ENCODE data around the gene HERPUD1. TPM values are rescaled to one million over a fixed set of nuclear protein-coding genes. Genes with fewer than 3 reads are reported as not detected.

HERPUD1 gene
- total RNA-seq, 1 donor: 190 TPM

DNA sequence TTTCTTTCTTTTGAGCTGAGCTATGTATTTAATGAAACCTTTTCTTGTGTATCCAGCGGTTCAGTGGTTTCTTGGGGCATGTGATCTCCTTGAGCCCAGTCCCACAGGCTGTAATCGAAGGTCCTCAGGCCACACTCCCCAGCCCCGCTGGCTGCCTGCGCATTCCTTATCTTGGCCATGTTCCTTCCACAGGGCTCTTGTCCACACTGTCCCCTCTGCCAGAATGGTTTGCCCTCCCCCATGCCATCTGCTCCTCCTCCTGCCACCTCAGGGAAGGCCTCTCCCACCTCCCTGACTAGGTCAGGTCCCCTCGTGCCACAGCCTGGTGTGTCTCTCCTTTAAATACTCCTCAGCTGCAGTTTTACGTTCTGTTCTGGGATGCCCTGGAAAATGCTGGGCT, 45.3 kb downstream of the HERPUD1 start:
- H3K4me2 ChIP-seq (ENCODE audit: insufficient read depth, low read length): no peak overlapping the region
- no peaks in the 10 kb centered on the region for H3K9me3 ChIP-seq (ENCODE audit: low read depth, low read length)
- no peaks in the 10 kb centered on the region for H3K36me3 ChIP-seq (ENCODE audit: insufficient read depth, low read length)
- H3K27me3 ChIP-seq (ENCODE audit: insufficient read depth, low read length): peaks cover 2% of the 10 kb centered on the region
- no peak overlapping the region for H2AFZ ChIP-seq (ENCODE audit: low read length)
- no peaks in the 10 kb centered on the region for H4K20me1 ChIP-seq (ENCODE audit: insufficient read depth, low read length)
- H3K4me3 ChIP-seq (ENCODE audit: insufficient read depth, low read length): no peak overlapping the region
- H3K79me2 ChIP-seq (ENCODE audit: insufficient read depth, low read length): no peaks in the 10 kb centered on the region
- TF ChIP-seq, protein P1, sequence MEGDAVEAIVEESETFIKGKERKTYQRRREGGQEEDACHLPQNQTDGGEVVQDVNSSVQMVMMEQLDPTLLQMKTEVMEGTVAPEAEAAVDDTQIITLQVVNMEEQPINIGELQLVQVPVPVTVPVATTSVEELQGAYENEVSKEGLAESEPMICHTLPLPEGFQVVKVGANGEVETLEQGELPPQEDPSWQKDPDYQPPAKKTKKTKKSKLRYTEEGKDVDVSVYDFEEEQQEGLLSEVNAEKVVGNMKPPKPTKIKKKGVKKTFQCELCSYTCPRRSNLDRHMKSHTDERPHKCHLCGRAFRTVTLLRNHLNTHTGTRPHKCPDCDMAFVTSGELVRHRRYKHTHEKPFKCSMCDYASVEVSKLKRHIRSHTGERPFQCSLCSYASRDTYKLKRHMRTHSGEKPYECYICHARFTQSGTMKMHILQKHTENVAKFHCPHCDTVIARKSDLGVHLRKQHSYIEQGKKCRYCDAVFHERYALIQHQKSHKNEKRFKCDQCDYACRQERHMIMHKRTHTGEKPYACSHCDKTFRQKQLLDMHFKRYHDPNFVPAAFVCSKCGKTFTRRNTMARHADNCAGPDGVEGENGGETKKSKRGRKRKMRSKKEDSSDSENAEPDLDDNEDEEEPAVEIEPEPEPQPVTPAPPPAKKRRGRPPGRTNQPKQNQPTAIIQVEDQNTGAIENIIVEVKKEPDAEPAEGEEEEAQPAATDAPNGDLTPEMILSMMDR (IDR thresholded peaks at IDR 0.05; ENCODE audit: extremely low read depth, low read depth, low read length): no peak
- no peak overlapping the region for H3K27ac ChIP-seq (ENCODE audit: low read depth, low read length)
- no peak for DNase-seq (ENCODE audit: insufficient read length, low spot score, missing footprints)
- no peaks in the 10 kb centered on the region for H3K4me1 ChIP-seq (ENCODE audit: insufficient read depth, low read length)

DNA sequence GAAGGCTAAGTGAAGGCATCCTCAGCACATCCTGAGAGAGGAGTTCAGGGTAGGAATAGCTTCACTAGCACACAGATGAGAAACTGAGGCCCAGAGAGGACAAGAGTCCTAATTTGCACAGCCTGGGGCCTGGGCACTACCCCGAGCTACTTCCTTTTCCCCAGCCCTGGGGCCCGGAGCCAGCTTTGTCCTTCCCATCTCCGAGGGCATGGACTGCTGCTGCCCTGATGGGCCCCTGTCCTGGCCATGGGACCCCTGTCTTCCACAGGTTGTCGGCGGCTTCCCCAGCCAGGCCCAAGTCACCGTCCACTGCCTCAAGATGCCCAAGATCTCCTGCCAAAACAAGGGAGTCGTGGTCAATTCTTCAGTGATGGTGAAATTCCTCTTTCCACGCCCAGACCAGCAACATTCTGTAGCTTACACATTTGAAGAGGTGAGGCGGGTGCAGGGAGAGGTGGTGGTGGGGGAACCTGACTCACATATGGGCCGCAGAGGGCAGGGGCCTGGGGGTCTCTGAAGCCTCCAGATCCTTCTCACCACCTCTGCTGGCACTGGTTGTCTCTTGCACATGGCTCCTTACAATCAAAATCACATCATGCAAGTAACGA, 46.0 kb downstream of the HERPUD1 start:
- TF ChIP-seq, protein P1 (IDR thresholded peaks at IDR 0.05; ENCODE audit: extremely low read depth, low read depth, low read length): no peak
- H3K4me2 ChIP-seq (ENCODE audit: insufficient read depth, low read length): no peak overlapping the region
- H3K4me3 ChIP-seq (ENCODE audit: insufficient read depth, low read length): no peak overlapping the region
- no peaks in the 10 kb centered on the region for H3K4me1 ChIP-seq (ENCODE audit: insufficient read depth, low read length)
- H4K20me1 ChIP-seq (ENCODE audit: insufficient read depth, low read length): no peaks in the 10 kb centered on the region
- H3K36me3 ChIP-seq (ENCODE audit: insufficient read depth, low read length): no peaks in the 10 kb centered on the region
- DNase-seq (ENCODE audit: insufficient read length, low spot score, missing footprints): no peak
- no peak overlapping the region for H3K27ac ChIP-seq (ENCODE audit: low read depth, low read length)
- no peaks in the 10 kb centered on the region for H3K9me3 ChIP-seq (ENCODE audit: low read depth, low read length)
- H3K79me2 ChIP-seq (ENCODE audit: insufficient read depth, low read length): no peaks in the 10 kb centered on the region
- no peaks in the 10 kb centered on the region for H3K27me3 ChIP-seq (ENCODE audit: insufficient read depth, low read length)
- H2AFZ ChIP-seq (ENCODE audit: low read length): no peak overlapping the region

DNA sequence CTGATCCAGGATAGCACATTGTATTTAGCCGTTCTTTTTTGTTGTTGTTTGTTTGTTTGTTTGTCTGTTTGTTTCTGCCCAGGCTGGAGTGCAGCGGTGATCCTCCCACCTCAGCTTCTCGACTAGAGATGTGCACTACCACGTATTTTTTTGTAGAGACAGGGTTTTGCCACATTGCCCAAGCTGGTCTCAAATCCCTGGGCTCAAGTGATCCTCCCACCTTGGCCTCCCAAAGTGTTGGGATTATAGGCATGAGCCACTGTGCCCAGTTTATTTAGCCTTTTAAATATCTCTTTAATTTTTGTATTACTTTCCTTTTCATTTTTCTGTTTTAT, 48.2 kb downstream of the HERPUD1 start:
- H3K4me2 ChIP-seq (ENCODE audit: insufficient read depth, low read length): no peak overlapping the region
- no peaks in the 10 kb centered on the region for H3K9me3 ChIP-seq (ENCODE audit: low read depth, low read length)
- no peak overlapping the region for H3K4me3 ChIP-seq (ENCODE audit: insufficient read depth, low read length)
- H3K4me1 ChIP-seq (ENCODE audit: insufficient read depth, low read length): peaks cover 4% of the 10 kb centered on the region
- no peak overlapping the region for H2AFZ ChIP-seq (ENCODE audit: low read length)
- no peaks in the 10 kb centered on the region for H3K79me2 ChIP-seq (ENCODE audit: insufficient read depth, low read length)
- no peak for DNase-seq (ENCODE audit: insufficient read length, low spot score, missing footprints)
- H3K27ac ChIP-seq (ENCODE audit: low read depth, low read length): no peak overlapping the region
- TF ChIP-seq, protein P1 (IDR thresholded peaks at IDR 0.05; ENCODE audit: extremely low read depth, low read depth, low read length): no peak
- no peaks in the 10 kb centered on the region for H3K27me3 ChIP-seq (ENCODE audit: insufficient read depth, low read length)
- H4K20me1 ChIP-seq (ENCODE audit: insufficient read depth, low read length): no peaks in the 10 kb centered on the region
- no peaks in the 10 kb centered on the region for H3K36me3 ChIP-seq (ENCODE audit: insufficient read depth, low read length)

DNA sequence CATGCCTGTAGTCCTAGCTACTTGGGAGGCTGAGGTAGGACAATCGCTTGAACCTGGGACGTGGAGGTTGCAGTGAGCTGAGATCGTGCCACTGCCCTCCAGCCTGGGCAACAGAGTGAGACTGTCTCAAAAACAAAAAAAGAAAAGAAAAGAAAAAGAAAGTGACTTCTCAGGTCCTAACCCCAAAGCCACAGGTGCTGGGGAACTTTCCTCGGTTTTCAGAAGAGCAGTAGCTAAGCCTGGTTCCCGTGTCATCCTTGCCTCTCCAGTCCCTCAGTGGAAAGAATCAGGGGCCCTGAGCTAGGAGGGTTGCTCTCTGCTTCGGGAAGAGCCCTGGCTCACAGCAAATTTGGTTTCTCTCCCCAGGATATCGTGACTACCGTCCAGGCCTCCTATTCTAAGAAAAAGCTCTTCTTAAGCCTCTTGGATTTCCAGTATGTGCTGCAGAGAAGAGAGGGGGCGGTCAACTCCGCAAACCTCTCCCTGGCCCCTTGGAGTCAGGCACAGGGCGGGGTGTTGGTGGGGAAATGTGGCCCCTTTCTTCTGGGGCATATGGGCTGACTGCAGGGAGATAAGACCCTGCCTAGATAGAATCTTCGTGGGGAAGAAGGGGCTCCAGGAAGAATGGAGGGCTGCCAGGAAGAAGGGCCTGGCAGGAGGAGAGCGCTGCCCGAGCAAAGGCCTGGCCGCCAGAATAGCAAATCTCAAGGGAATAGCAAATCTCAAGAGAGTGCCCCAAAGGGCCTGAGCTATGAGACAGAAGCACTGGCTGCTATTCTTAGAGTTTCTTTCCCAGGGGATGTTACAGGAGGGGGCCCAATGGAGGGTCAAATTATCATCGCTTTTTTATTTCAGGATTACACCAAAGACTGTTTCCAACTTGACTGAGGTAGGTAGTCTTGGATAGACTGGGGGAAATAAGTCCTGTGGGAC, 49.1 kb downstream of the HERPUD1 start:
- H3K4me1 ChIP-seq (ENCODE audit: insufficient read depth, low read length): peaks cover 13% of the 10 kb centered on the region
- no peaks in the 10 kb centered on the region for H3K9me3 ChIP-seq (ENCODE audit: low read depth, low read length)
- H3K4me3 ChIP-seq (ENCODE audit: insufficient read depth, low read length): no peak overlapping the region
- TF ChIP-seq, protein P1 (IDR thresholded peaks at IDR 0.05; ENCODE audit: extremely low read depth, low read depth, low read length): no peak
- H3K4me2 ChIP-seq (ENCODE audit: insufficient read depth, low read length): no peak overlapping the region
- no peaks in the 10 kb centered on the region for H3K79me2 ChIP-seq (ENCODE audit: insufficient read depth, low read length)
- no peaks in the 10 kb centered on the region for H3K36me3 ChIP-seq (ENCODE audit: insufficient read depth, low read length)
- no peak overlapping the region for H3K27ac ChIP-seq (ENCODE audit: low read depth, low read length)
- no peak overlapping the region for H2AFZ ChIP-seq (ENCODE audit: low read length)
- H4K20me1 ChIP-seq (ENCODE audit: insufficient read depth, low read length): no peaks in the 10 kb centered on the region
- DNase-seq (ENCODE audit: insufficient read length, low spot score, missing footprints): no peak
- no peaks in the 10 kb centered on the region for H3K27me3 ChIP-seq (ENCODE audit: insufficient read depth, low read length)

All from osteoblast (primary cell).